Neural progenitor cell (in vitro differentiated cells): ENCODE measurements around the gene PEMT. TPM values are rescaled to one million over a fixed set of nuclear protein-coding genes. Genes with fewer than 3 reads are reported as not detected.
A peak's percentile ranks its signal among the peaks of the same experiment; 100 is the strongest.

Experiments used
- DNase-seq: peaks from one replicate; pipeline ENCODE4 v3.0.0-alpha.2; 2016; ENCODE audit warnings: low spot score
- H2AFZ ChIP-seq: fragments of 200-600 bp; sonication (generic); replicated peaks from 2 replicates; pipeline ENCODE4 v1.6.1; 2016; ENCODE audit warnings: antibody characterized with exemption
- H3F3A ChIP-seq: fragments of 200-600 bp; sonication (generic); 2 replicates; pipeline ENCODE4 v1.6.1; 2016; ENCODE audit warnings: antibody characterized with exemption, low read depth
- H3K27ac ChIP-seq: fragments of 200-600 bp; sonication (generic); 2 replicates; pipeline ENCODE4 v1.5.1; 2016; ENCODE audit warnings: mild to moderate bottlenecking
- H3K27me3 ChIP-seq: fragments of 200-600 bp; sonication (generic); 2 replicates; pipeline ENCODE4 v1.6.1; 2016; ENCODE audit warnings: mild to moderate bottlenecking, moderate library complexity
- H3K36me3 ChIP-seq: fragments of 200-600 bp; sonication (generic); 2 replicates; pipeline ENCODE4 v1.5.1; 2016
- H3K4me1 ChIP-seq: fragments of 200-600 bp; sonication (generic); 2 replicates; pipeline ENCODE4 v1.6.1; 2016; ENCODE audit warnings: mixed run types
- H3K4me2 ChIP-seq: fragments of 200-600 bp; sonication (generic); 2 replicates; pipeline ENCODE4 v1.6.1; 2016
- H3K4me3 ChIP-seq: fragments of 200-600 bp; sonication (generic); 2 replicates; pipeline ENCODE4 v1.5.1; 2016
- H3K79me2 ChIP-seq: fragments of 200-600 bp; sonication (generic); 2 replicates; pipeline ENCODE4 v1.6.1; 2016; ENCODE audit warnings: low read depth
- H3K9ac ChIP-seq: fragments of 200-600 bp; sonication (generic); 2 replicates; pipeline ENCODE4 v1.6.1; 2016
- H3K9me3 ChIP-seq: fragments of 200-600 bp; sonication (generic); 2 replicates; pipeline ENCODE4 v1.5.1; 2016; ENCODE audit warnings: low read depth
- H4K20me1 ChIP-seq: fragments of 200-600 bp; sonication (generic); 2 replicates; pipeline ENCODE4 v1.6.1; 2016; ENCODE audit warnings: low read depth
- H3K27ac Mint-ChIP-seq: 3 replicates; pipeline ENCODE4 v1.8.0; 2021; ENCODE audit warnings: mixed read lengths
- H3K27me3 Mint-ChIP-seq: 2 replicates; pipeline ENCODE4 v1.8.0; 2022; ENCODE audit warnings: low read depth, mild to moderate bottlenecking, inconsistent platforms, moderate library complexity, mixed read lengths; ENCODE audit not compliant: insufficient read depth
- H3K36me3 Mint-ChIP-seq: 3 replicates; pipeline ENCODE4 v1.8.0; 2021; ENCODE audit warnings: mixed read lengths
- H3K4me1 Mint-ChIP-seq: 3 replicates; pipeline ENCODE4 v1.8.0; 2021; ENCODE audit warnings: mixed read lengths
- H3K4me3 Mint-ChIP-seq: 3 replicates; pipeline ENCODE4 v1.8.0; 2021; ENCODE audit warnings: mild to moderate bottlenecking, moderate library complexity, mixed read lengths
- H3K9me3 Mint-ChIP-seq: 3 replicates; pipeline ENCODE4 v1.8.0; 2020; ENCODE audit warnings: mixed read lengths
- EZH2 ChIP-seq: fragments of 200-600 bp; sonication (generic); IDR thresholded peaks from 2 replicates; pipeline ENCODE4 v1.6.1; 2017; ENCODE audit warnings: antibody characterized with exemption, mild to moderate bottlenecking, moderate library complexity
- EZH2phosphoT487 ChIP-seq: fragments of 200-600 bp; sonication (generic); IDR thresholded peaks from 2 replicates; pipeline ENCODE4 v1.6.1; 2017; ENCODE audit warnings: antibody characterized with exemption
- total RNA-seq: library from RNA; depleted of rRNA; stranded (reverse); fragments of >200 nt; gene quantifications from 2 replicates; pipeline ENCODE4 v1.2.3, GENCODE V29; 2015; ENCODE audit warnings: low replicate concordance
- TF ChIP-seq, protein P1 (sequence below): fragments of 200-600 bp; sonication (generic); IDR thresholded peaks from 2 replicates; pipeline ENCODE4 v1.5.1; 2017; ENCODE audit warnings: antibody characterized with exemption, mild to moderate bottlenecking

The PEMT gene
- total RNA-seq, 1 donor from 2014 or later: 17.7 TPM

DNA sequence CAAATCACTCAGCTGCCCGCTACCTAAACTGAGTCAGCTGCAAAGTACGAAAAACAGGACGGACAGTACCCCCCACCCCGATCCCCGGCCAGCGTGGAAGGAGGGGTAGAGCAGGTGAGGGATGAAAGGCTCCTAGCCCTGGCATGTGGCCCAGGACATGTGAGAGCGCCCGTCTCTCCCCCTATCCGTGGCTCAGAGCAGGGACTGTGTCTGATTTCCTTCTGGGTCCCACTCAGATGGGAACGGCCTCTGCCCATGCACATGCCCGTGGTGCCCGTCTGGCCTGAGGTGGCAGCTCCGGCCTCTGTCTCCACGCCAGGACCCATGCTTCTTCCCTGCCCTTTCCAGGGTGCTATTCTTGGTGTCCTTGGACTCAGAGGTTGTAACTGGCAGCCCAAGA is 65.1 kb downstream of the PEMT start:
- H3K27ac Mint-ChIP-seq: peak overlapping the region; percentile 63
- H3K4me1 Mint-ChIP-seq: peaks cover 30% of the 10 kb centered on the region

DNA sequence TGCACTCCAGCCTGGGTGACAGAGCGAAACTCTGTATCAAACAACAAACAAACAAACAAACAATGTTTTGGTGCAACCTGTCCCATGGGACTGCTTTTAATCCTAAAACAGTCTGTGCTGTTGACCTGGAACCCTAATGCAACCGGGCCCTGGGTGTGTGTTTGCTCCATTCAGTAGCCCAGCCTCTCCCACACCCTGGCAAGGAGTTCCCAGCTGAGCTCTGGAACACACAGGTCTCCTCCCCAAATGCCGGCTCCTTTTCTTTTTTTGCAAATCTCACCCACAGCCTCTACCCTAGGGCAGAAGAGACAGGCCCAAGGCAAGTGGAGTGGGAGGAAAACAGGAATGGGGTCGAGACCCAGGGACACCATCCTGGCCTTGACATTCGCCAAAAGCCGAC is 65.6 kb downstream of the PEMT start:
- H3K36me3 ChIP-seq: no peaks in the 10 kb centered on the region
- no peaks in the 10 kb centered on the region for H3K9me3 ChIP-seq
- Mint-ChIP-seq H3K4me1 (peaks cover 30% of the 10 kb centered on the region), H3K9me3 (peaks cover 2% of the 10 kb centered on the region), H3K36me3 (peaks cover 3% of the 10 kb centered on the region), H3K27me3 (peaks cover 8% of the 10 kb centered on the region), H3K27ac (no peak overlapping the region), H3K4me3 (no peak overlapping the region)
- peaks cover 24% of the 10 kb centered on the region for H3K4me1 ChIP-seq
- H3K4me2 ChIP-seq: no peak overlapping the region
- no peak for DNase-seq
- TF ChIP-seq EZH2 (no peak), EZH2phosphoT487 (no peak)
- TF ChIP-seq, protein P1, sequence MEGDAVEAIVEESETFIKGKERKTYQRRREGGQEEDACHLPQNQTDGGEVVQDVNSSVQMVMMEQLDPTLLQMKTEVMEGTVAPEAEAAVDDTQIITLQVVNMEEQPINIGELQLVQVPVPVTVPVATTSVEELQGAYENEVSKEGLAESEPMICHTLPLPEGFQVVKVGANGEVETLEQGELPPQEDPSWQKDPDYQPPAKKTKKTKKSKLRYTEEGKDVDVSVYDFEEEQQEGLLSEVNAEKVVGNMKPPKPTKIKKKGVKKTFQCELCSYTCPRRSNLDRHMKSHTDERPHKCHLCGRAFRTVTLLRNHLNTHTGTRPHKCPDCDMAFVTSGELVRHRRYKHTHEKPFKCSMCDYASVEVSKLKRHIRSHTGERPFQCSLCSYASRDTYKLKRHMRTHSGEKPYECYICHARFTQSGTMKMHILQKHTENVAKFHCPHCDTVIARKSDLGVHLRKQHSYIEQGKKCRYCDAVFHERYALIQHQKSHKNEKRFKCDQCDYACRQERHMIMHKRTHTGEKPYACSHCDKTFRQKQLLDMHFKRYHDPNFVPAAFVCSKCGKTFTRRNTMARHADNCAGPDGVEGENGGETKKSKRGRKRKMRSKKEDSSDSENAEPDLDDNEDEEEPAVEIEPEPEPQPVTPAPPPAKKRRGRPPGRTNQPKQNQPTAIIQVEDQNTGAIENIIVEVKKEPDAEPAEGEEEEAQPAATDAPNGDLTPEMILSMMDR: no peak
- no peak overlapping the region for H3K27ac ChIP-seq
- H4K20me1 ChIP-seq: peaks cover 4% of the 10 kb centered on the region
- H2AFZ ChIP-seq: no peak overlapping the region
- no peaks in the 10 kb centered on the region for H3K79me2 ChIP-seq
- no peak overlapping the region for H3K9ac ChIP-seq
- no peak overlapping the region for H3K4me3 ChIP-seq
- peaks cover 18% of the 10 kb centered on the region for H3F3A ChIP-seq
- H3K27me3 ChIP-seq: no peaks in the 10 kb centered on the region

More for the DNA sequence above, 65.1 kb downstream of the PEMT start:
- Histone ChIP-seq H3K79me2 (no peaks in the 10 kb centered on the region), H3K9ac (no peak overlapping the region), H3F3A (peaks cover 18% of the 10 kb centered on the region), H3K27me3 (no peaks in the 10 kb centered on the region), H2AFZ (no peak overlapping the region), H3K27ac (no peak overlapping the region), H3K4me2 (no peak overlapping the region), H3K36me3 (no peaks in the 10 kb centered on the region), H3K9me3 (no peaks in the 10 kb centered on the region), H3K4me3 (no peak overlapping the region), H4K20me1 (peaks cover 4% of the 10 kb centered on the region), H3K4me1 (peaks cover 24% of the 10 kb centered on the region)
- H3K27me3 Mint-ChIP-seq: peaks cover 8% of the 10 kb centered on the region
- no peak overlapping the region for H3K4me3 Mint-ChIP-seq
- peaks cover 2% of the 10 kb centered on the region for H3K9me3 Mint-ChIP-seq
- no peak for DNase-seq
- peaks cover 3% of the 10 kb centered on the region for H3K36me3 Mint-ChIP-seq
- TF ChIP-seq EZH2 (no peak), EZH2phosphoT487 (no peak)
- TF ChIP-seq, protein P1: no peak

- Histone ChIP-seq H3K4me1 (peaks cover 24% of the 10 kb centered on the region), H3K27me3 (no peaks in the 10 kb centered on the region), H3F3A (peaks cover 18% of the 10 kb centered on the region), H2AFZ (no peak overlapping the region), H3K9me3 (no peaks in the 10 kb centered on the region), H3K36me3 (no peaks in the 10 kb centered on the region), H3K4me3 (no peak overlapping the region), H3K4me2 (no peak overlapping the region), H4K20me1 (peaks cover 4% of the 10 kb centered on the region), H3K27ac (no peak overlapping the region), H3K79me2 (no peaks in the 10 kb centered on the region), H3K9ac (no peak overlapping the region)
- peaks cover 8% of the 10 kb centered on the region for H3K27me3 Mint-ChIP-seq
- H3K36me3 Mint-ChIP-seq: peaks cover 3% of the 10 kb centered on the region
- H3K4me1 Mint-ChIP-seq: peaks cover 30% of the 10 kb centered on the region
- TF ChIP-seq, protein P1: no peak
- TF ChIP-seq EZH2 (no peak), EZH2phosphoT487 (no peak)
- no peak for DNase-seq
- no peak overlapping the region for H3K27ac Mint-ChIP-seq
- H3K4me3 Mint-ChIP-seq: no peak overlapping the region
- peaks cover 2% of the 10 kb centered on the region for H3K9me3 Mint-ChIP-seq
Observed at GRCh38 chr17:17525311-17525710, 66.2 kb downstream of the PEMT start.
